Skeletal muscle tissue (tissue), 2 donors: ENCODE data around the gene KCNT2. TPM values are rescaled to one million over a fixed set of nuclear protein-coding genes. Genes with fewer than 3 reads are reported as not detected.

Experiments used
- small RNA-seq: library from RNA; depleted of rRNA; stranded (forward); fragments of <200 nt; gene quantifications from one replicate; pipeline ENCODE3, GENCODE V24; 2014
- total RNA-seq: library from RNA; depleted of rRNA; stranded (reverse); fragments of >200 nt; gene quantifications from one replicate; pipeline ENCODE4 v1.2.3, GENCODE V29; 2014

Gene KCNT2
- total RNA-seq, 1 donor from 2014 or later: 8.9 TPM

Small RNA genes within 50 kb of the gene (small RNA-seq; reads per million reads assigned to genes)
- not detected for gene MIR4735

Other genes with a start within 250 kb of the KCNT2 start
- gene CFH, start 43.6 kb upstream of the KCNT2 start, total RNA-seq: 119 TPM
- gene CFHR3, start 166.4 kb upstream of the KCNT2 start, total RNA-seq: 1.0 TPM
- 1.6 TPM for gene CFHR1, start 211.3 kb upstream of the KCNT2 start, total RNA-seq